HUES48 (cell line): ENCODE measurements around the gene DBNDD1.

Experiments
- H3K27ac ChIP-seq: one replicate; pipeline ENCODE4 v1.7.0; 2013; ENCODE audit warnings: low read depth, low read length, inconsistent platforms
- H3K27me3 ChIP-seq: 2 replicates; pipeline ENCODE4 v1.6.1; 2013; ENCODE audit warnings: mild to moderate bottlenecking, low read length; ENCODE audit not compliant: control insufficient read depth, insufficient read depth
- H3K36me3 ChIP-seq: 2 replicates; pipeline ENCODE4 v1.6.1; 2013; ENCODE audit warnings: low read length; ENCODE audit not compliant: control insufficient read depth, insufficient read depth
- H3K4me1 ChIP-seq: 2 replicates; pipeline ENCODE4 v1.6.1; 2013; ENCODE audit warnings: mild to moderate bottlenecking, low read length; ENCODE audit not compliant: control insufficient read depth, insufficient read depth
- H3K4me3 ChIP-seq: 2 replicates; pipeline ENCODE4 v1.5.1; 2013; ENCODE audit warnings: mild to moderate bottlenecking, low read depth, low read length
- H3K9ac ChIP-seq: 2 replicates; pipeline ENCODE4 v1.6.1; 2013; ENCODE audit warnings: mild to moderate bottlenecking, low read depth, low read length, moderate library complexity
- H3K9me3 ChIP-seq: 2 replicates; pipeline ENCODE4 v1.6.1; 2013; ENCODE audit warnings: low read length; ENCODE audit not compliant: control insufficient read depth, insufficient read depth

Gene DBNDD1

GRCh38 chr16:90035902-90036301 lies 16.6 kb upstream of the DBNDD1 start:
- no peak overlapping the region for H3K4me3 ChIP-seq
- 0 out of 2 replicates have a peak, but pooled peaks cover 4% of the 10 kb centered on the region for H3K4me1 ChIP-seq
- H3K27me3 ChIP-seq, result no peaks in the 10 kb centered on the region
- no peak overlapping the region for H3K27ac ChIP-seq
- no peaks in the 10 kb centered on the region for H3K9me3 ChIP-seq
- no peak overlapping the region for H3K9ac ChIP-seq
- H3K36me3 ChIP-seq, result peaks cover 88% of the 10 kb centered on the region

GRCh38 chr16:90034504-90034903 lies 15.2 kb upstream of the DBNDD1 start:
- Histone ChIP-seq H3K4me3 (no peak overlapping the region), H3K27me3 (no peaks in the 10 kb centered on the region), H3K27ac (no peak overlapping the region), H3K4me1 (0 out of 2 replicates have a peak, but pooled peaks cover 4% of the 10 kb centered on the region), H3K9ac (no peak overlapping the region), H3K9me3 (no peaks in the 10 kb centered on the region), H3K36me3 (peaks cover 74% of the 10 kb centered on the region)

- Histone ChIP-seq H3K9ac (no peak overlapping the region), H3K27me3 (no peaks in the 10 kb centered on the region), H3K9me3 (no peaks in the 10 kb centered on the region), H3K4me1 (0 out of 2 replicates have a peak, but pooled peaks cover 4% of the 10 kb centered on the region), H3K27ac (no peak overlapping the region), H3K4me3 (no peak overlapping the region), H3K36me3 (peaks cover 65% of the 10 kb centered on the region)
Measured at GRCh38 chr16:90033387-90033786, 14.1 kb upstream of the DBNDD1 start.

GRCh38 chr16:90032674-90033331 lies 13.5 kb upstream of the DBNDD1 start:
- Histone ChIP-seq H3K27me3 (no peaks in the 10 kb centered on the region), H3K36me3 (peaks cover 60% of the 10 kb centered on the region), H3K9ac (no peak overlapping the region), H3K4me1 (0 out of 2 replicates have a peak, but pooled peaks cover 4% of the 10 kb centered on the region), H3K9me3 (no peaks in the 10 kb centered on the region), H3K4me3 (no peak overlapping the region), H3K27ac (no peak overlapping the region)

- Histone ChIP-seq H3K27me3 (no peaks in the 10 kb centered on the region), H3K36me3 (peaks cover 53% of the 10 kb centered on the region), H3K4me1 (0 out of 2 replicates have a peak, but pooled peaks cover 4% of the 10 kb centered on the region), H3K9me3 (no peaks in the 10 kb centered on the region), H3K4me3 (no peak overlapping the region), H3K27ac (no peak overlapping the region), H3K9ac (no peak overlapping the region)
Measured at GRCh38 chr16:90031931-90032673, 12.8 kb upstream of the DBNDD1 start.

GRCh38 chr16:90031186-90031930 lies 12.1 kb upstream of the DBNDD1 start:
- H3K27ac ChIP-seq, result no peak overlapping the region
- H3K36me3 ChIP-seq, result peaks cover 45% of the 10 kb centered on the region
- 0 out of 2 replicates have a peak, but pooled peaks cover 4% of the 10 kb centered on the region for H3K4me1 ChIP-seq
- no peak overlapping the region for H3K4me3 ChIP-seq
- no peaks in the 10 kb centered on the region for H3K9me3 ChIP-seq
- H3K9ac ChIP-seq, result no peak overlapping the region
- no peaks in the 10 kb centered on the region for H3K27me3 ChIP-seq

- no peak overlapping the region for H3K27ac ChIP-seq
- no peaks in the 10 kb centered on the region for H3K27me3 ChIP-seq
- peaks cover 27% of the 10 kb centered on the region for H3K36me3 ChIP-seq
- no peaks in the 10 kb centered on the region for H3K9me3 ChIP-seq
- no peak overlapping the region for H3K9ac ChIP-seq
- H3K4me1 ChIP-seq, result no peaks in the 10 kb centered on the region
- H3K4me3 ChIP-seq, result no peak overlapping the region
Measured at GRCh38 chr16:90028985-90029384, 9.7 kb upstream of the DBNDD1 start.

- Histone ChIP-seq H3K9ac (no peak overlapping the region), H3K9me3 (no peaks in the 10 kb centered on the region), H3K4me1 (peaks cover 4% of the 10 kb centered on the region; the same call in 1 of the 2 replicates), H3K36me3 (peaks cover 15% of the 10 kb centered on the region), H3K27ac (no peak overlapping the region), H3K27me3 (no peaks in the 10 kb centered on the region), H3K4me3 (no peak overlapping the region)
Measured at GRCh38 chr16:90027611-90028010, 8.4 kb upstream of the DBNDD1 start.

GRCh38 chr16:90026135-90026534 lies 6.9 kb upstream of the DBNDD1 start:
- Histone ChIP-seq H3K4me3 (no peak overlapping the region), H3K4me1 (peaks cover 10% of the 10 kb centered on the region), H3K36me3 (no peaks in the 10 kb centered on the region; the same call in 1 of the 2 replicates), H3K9ac (no peak overlapping the region), H3K27ac (no peak overlapping the region), H3K9me3 (no peaks in the 10 kb centered on the region), H3K27me3 (no peaks in the 10 kb centered on the region)

- Histone ChIP-seq H3K27ac (peak overlapping the region; percentile 6), H3K9ac (0 out of 2 replicates have a peak overlapping the region, but pooled peaks have one; percentile 40), H3K9me3 (no peaks in the 10 kb centered on the region)
Measured at GRCh38 chr16:90023078-90023447, 3.8 kb upstream of the DBNDD1 start.

More at GRCh38 chr16:90023078-90023447, 3.8 kb upstream of the DBNDD1 start:
- no peaks in the 10 kb centered on the region; the same call in 1 of the 2 replicates for H3K36me3 ChIP-seq
- peaks cover 22% of the 10 kb centered on the region for H3K4me1 ChIP-seq
- no peaks in the 10 kb centered on the region for H3K27me3 ChIP-seq
- peak overlapping the region; percentile 57 for H3K4me3 ChIP-seq
